ENCODE measurements around the gene TUBGCP3.
"Not testable (repeated sequence)": the region's sequence is repeated elsewhere in the genome, so short reads cannot be mapped to it uniquely, and the experiment has no call there.

The TUBGCP3 gene

GRCh38 chr13:112522578-112522977 is 65.4 kb downstream of the TUBGCP3 start:
- DNase-seq = no peak

DNA sequence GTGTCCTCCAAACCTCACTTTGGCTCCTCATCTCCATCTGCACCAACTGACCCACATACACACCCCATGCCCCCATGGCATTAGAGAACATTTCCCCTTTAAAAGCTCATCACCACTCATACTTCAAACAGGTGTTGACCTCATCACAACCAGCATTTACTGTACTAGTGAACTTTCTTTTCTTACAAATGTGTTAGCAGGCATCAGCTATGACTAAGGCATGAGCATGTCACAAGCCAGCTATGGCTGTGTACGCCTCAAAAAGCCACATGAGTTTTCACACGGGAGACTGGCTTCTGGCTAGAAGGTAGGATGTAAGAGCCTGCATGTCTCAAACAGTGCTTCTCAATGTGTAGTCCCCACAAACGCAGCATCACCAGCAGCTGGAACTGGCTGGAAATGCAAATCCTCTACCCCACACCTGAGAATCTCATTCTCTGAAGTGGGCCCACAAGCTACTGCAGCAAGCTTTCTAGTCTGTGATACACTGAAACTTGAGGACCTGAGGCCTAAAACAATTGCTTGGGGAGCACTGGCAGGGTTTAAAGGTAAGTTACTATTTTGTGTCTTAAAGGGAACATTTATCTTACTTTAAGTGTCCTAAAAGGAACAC is 66.8 kb downstream of the TUBGCP3 start:
- no peak for DNase-seq

- no peak for DNase-seq
Measured at GRCh38 chr13:112519517-112520060, 68.4 kb downstream of the TUBGCP3 start.

DNA sequence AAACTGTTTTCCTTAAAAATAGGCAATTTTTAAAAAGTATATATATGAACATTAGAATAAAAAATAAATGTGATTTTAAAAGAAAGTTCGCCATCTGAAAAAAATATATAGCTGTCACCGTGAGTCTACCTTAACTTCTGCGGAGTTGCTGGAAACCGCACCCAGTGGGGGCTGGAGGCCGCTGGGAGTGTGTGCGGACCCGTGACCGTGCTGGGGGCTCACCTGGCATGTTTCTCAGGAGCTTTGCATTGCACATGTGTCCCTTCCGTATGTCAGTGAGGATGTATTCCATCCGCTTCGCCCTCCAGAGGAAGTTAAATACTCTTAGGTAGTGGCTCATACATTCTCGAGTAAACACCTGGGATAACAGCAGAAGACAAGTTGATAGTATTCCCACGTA is 71.7 kb downstream of the TUBGCP3 start:
- no peak for DNase-seq

DNA sequence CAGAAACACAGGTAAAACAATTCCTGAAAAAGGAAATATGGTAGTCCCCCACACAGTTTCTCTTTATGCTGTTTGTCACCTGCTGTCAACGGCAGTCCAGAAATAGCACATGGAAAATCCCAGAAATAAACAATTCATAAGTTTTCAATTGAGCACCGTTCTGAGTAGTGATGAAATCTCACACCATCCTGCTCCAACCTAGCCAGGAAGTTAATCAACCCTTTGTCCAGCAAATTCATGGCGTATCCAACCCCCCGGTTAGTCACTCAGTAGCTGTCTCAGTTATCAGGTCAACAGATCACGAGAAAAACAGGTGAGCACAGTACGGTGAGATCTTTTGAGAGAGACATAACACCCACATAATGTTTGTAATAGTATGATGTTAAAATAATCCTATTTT is 74.2 kb downstream of the TUBGCP3 start:
- DNase-seq = no peak

- DNase-seq = no peak
Measured at GRCh38 chr13:112510987-112511685, 76.8 kb downstream of the TUBGCP3 start.

DNA sequence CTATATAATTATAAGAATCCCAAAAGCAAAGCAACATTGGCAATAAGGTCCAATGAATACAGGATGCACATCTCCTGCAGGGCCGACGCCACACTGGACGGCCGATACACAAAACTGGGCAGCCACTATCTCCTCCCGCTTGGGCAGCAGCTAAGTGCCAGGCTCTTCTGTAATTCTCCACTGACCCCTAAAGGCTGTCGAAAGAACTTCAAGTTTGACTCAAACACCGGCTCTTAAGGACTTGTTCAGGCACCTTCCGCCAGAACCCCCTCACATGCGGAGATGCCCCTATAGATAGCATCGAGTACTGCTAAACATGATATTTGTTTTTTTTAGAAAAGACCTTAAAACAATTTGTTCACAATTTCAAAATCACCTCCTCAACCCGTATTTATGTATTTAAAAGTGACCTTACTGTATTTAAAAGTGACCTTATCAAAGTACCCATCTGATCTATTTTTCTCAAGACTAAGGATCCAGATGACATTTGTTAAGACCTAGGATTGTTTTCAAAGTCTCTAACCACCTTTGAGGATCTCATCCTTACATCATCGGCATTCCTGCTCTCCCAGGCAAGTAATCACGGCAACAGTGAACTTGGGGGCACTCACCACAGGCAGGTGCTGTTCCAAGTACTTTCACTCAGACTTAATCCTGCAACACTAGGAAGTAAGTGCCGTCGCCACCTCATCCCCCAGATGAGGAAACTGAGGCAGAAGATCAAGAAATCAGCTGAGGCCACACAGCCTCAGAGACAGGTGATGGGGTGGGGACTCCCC is 77.8 kb downstream of the TUBGCP3 start:
- DNase-seq = peak in 1 of 2 experiments; percentile 0

DNA sequence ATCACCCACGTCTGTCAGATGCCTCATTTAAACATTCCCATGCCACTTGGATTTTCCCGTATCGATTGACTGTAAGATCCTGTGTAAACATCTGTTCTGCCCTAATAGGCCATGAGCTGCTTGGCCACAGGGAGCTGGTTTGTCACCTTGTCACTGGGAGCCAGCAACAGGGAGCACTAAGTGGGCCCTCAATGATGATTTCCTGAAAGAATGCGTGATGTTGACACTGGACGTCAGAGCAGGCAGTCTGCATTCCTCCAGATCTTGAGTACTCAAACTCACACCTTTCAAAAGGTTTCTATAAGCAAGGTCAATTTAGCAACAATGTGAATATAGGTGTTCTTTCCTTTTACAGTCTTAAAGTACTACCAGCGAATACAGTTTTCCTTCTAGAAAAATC is 78.8 kb downstream of the TUBGCP3 start:
- DNase-seq = no peak

DNA sequence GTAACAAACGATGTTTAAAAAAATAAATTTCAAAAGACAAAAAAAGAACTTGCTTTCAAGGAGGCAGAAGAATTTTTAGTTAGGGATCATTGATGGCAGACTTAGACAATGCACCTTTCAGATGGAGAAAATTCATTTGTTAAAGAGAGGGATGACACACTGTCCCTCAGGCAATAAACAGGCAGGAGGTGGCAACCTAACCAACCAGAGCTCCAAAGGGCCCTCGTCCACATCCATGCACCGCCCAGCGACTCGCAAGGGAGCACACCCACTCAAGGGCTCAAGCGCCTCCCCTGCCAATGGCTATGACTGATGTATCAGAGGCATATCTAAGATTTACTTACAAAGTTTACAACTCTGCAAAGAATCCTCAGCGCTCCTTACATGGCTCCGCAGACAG is 81.9 kb downstream of the TUBGCP3 start:
- no peak for DNase-seq

DNA sequence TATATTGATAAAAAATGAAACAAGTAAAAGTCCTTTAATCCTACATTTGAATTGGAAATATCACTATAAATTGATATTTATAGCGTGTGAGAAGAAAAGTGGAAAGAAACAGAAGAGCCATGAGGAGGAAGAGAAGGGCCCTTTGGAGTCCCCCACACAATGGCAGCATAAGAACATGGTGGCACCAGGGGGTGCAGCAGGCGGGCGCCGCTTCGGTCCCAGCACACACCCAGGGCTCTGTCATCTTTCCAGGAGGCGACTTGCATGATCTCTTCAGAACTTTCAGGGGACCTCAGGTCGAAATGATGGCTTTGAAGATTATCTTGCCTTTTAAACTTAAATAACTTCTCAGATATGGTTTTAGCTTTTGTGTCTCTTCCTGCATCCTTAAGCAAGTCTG is 91.8 kb downstream of the TUBGCP3 start:
- no peak for DNase-seq

DNA sequence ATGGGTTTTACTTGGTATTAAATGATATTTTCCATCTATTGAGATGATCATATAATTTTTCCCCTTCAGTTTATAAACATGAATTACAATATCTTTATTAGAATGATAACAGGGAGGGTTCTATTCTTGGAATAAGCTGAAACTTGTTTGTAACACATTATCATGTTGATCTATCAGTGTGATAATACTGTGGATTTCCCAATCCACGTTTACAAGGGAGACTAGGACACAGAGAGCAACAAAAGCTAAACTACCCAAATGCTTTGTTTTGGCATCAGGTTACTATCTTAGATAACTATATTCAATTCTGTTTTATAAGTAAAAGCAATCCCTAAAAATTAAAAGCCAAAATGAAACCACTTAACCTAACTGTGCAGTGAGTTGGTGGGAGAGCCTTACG is 92.5 kb downstream of the TUBGCP3 start:
- DNase-seq = no peak

DNA sequence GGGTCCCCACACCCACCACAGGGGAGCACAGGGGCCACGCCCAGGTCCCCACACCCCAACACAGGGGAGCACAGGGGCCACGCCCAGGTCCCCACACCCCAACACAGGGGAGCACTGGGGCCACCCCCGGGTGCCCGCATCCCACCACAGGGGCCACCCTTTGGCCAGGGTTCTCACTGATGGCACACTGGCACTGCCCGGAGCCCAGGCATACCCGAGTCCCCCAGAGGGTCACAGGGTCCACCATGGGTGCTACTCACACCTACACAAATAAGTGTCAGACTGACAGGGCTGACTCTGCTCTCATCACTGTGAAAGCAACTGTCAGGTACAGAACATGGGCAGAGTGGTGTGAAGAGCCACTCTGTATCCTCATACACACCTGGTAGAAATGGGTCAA is 98.8 kb downstream of the TUBGCP3 start:
- DNase-seq = no peak

GRCh38 chr13:112488343-112489050 is 99.5 kb downstream of the TUBGCP3 start:
- not testable (repeated sequence) for DNase-seq

DNA sequence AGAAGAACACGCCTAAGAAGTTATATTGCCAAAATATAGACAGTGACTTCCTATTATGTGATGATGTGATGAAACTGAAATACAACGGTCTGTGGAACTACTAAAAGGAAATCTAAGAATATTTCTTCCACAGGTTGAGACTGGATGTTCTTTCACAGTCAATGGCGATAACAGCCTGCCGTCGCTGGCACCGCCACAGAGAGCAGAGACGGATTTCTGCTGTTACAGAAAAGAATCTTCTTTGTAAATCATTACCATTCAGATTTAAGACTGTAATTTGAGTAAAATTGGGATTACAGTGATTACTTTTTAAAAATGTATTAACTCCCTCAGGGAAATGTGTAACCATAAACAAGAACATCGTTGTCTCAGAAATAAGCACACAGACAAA is 100.8 kb downstream of the TUBGCP3 start:
- no peak for DNase-seq

DNA sequence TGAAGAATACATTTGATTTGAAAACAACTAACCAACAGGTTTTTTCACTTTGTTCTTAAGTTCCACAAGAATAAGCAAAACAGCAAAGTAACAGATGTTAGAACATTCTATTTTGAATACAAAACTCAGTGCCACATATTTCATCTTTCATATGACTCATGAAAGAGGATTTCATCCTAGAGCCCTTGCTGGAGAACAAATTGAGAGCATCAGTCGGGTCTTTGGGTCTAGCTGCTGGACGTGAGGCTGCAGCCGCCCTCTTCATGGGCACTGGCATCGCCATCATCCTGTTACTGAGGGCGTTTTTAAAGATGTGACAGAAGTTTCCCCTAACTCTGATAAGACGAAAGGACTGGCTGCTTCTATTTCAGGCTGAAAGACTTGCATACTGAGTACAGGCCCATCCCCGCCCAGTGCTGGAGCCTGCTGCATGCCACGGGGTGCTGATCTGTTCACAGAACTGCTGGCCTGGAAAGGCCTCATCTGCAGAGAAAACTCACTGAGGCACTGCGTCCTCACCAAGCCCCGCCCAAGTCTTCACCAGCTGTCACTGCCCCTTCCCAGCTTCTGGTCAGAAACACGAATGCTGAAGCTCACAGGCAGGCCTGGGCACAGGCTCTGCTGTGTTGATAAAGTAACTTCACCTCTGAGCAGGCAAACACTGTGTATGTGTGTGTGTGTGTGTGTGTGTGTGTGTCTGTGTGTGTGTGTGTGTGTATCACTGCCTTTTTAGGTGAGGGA is 101.4 kb downstream of the TUBGCP3 start:
- DNase-seq = no peak

DNA sequence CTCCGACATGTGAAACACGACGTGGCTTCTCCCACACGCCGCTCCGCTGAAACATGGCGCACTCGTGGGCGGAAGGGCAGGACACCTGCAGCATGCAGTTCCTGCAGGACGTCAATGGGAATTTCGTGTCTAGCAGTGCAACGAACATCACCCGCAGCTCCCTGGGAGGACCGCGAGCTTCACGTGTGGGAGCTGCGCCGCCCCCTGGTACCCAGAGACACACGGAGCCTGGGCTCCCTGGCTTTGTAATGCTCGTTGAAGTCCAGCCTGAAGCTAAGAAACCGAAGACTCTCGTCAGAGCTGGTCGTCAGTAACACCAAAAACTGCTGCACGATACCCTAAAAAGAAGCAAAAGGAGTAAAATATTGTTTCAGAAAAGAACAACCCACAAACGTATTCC is 102.1 kb downstream of the TUBGCP3 start:
- DNase-seq = not testable (repeated sequence)

- no peak for DNase-seq
Measured at GRCh38 chr13:112483299-112483698, 104.7 kb downstream of the TUBGCP3 start.

DNA sequence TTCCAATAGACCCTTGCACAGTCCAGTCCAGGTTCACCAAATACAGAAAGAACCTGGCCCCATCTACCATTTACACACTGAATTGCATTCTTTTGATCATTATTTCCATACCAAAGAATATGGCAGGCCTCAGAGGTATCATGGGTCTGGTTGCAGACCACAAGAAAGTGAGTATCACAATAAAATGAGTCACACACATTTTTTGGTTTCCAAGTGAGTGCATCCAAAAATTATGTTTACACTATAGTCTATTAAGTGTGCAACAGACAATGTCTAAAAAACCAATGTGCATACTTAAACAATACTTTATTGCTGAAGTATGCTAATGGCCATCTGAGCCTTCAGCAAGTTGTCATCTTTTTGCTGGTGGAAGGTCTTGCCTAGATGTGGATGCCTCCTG is 106.5 kb downstream of the TUBGCP3 start:
- no peak for DNase-seq

GRCh38 chr13:112479389-112479788 is 108.6 kb downstream of the TUBGCP3 start:
- no peak for DNase-seq

GRCh38 chr13:112477070-112477619 is 110.8 kb downstream of the TUBGCP3 start:
- no peak for DNase-seq

DNA sequence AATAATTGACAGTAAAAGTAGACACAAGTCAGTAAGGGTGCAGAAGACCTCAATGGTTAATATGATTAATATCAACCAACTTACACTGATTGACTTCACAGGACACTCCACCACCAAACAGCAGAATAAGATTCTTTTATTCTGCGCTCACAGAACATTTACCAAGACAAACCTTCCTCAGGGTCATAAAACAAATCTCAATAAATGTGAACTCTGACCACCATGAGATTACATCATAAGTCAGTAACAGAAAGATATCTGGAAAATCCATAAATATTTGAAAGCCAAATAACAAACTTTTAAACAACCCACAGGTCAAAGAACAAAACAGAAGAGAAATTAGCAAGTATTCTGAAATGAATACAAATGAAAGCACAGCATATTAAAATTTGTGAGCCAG is 112.1 kb downstream of the TUBGCP3 start:
- no peak for DNase-seq

- DNase-seq = no peak
Measured at GRCh38 chr13:112474869-112475268, 113.1 kb downstream of the TUBGCP3 start.

Data from SW 1271 (cell line).